K562 (cell line): ENCODE measurements around the gene SYMPK. TPM values are rescaled to one million over a fixed set of nuclear protein-coding genes. Genes with fewer than 3 reads are reported as not detected.

Experiments used
- CBX1 ChIP-seq: sonication (generic); IDR thresholded peaks from 2 replicates; pipeline ENCODE4 v1.6.1; 2016; ENCODE audit warnings: antibody characterized with exemption, low read depth, mild to moderate bottlenecking
- CEBPG ChIP-seq, 3 experiments: fragments of 200-800 bp in 1 of 3; sonication (Bioruptor generic) in 1 of 3; sonication (generic) in 1 of 3; formaldehyde crosslinking in 1 of 3; IDR thresholded peaks in 2 of 3; conservative IDR thresholded peaks in 1 of 3; 2 replicates each; pipeline versions ENCODE4 v1.6.1 to v1.8.0; 2016 to 2022; ENCODE audit warnings: missing compliant biosample characterization in 2 of 3, missing genetic modification characterization in 2 of 3, mild to moderate bottlenecking in 1 of 3, missing genetic modification reagents in 1 of 3
- CHCHD3 ChIP-seq: fragments of 250-450 bp; sonication (Bioruptor Pico); IDR thresholded peaks from 2 replicates; pipeline ENCODE4 v2.1.2; 2022; ENCODE audit warnings: mild to moderate bottlenecking
- KLF13 ChIP-seq: fragments of 450-650 bp; IDR thresholded peaks from 2 replicates; pipeline ENCODE4 v1.6.1; 2016; ENCODE audit warnings: missing genetic modification characterization, low read depth, mild to moderate bottlenecking, missing compliant biosample characterization, moderate library complexity, borderline replicate concordance
- MTF1 ChIP-seq: fragments of 250-450 bp; sonication (Bioruptor Pico); IDR thresholded peaks from 2 replicates; pipeline ENCODE4 v1.9.0; 2021; ENCODE audit warnings: moderate library complexity, mild to moderate bottlenecking, inconsistent platforms, borderline replicate concordance
- PRPF4 ChIP-seq: fragments of 200-400 bp; formaldehyde crosslinking; IDR thresholded peaks from one replicate; pipeline ENCODE4 v1.6.1; 2017; ENCODE audit warnings: low read length, low read depth, mild to moderate bottlenecking; ENCODE audit not compliant: insufficient read depth, poor library complexity, severe bottlenecking
- RB1 ChIP-seq: fragments of 450-650 bp; IDR thresholded peaks from 2 replicates; pipeline ENCODE4 v1.6.1; 2017; ENCODE audit warnings: low read depth, mild to moderate bottlenecking
- RFX5 ChIP-seq: IDR thresholded peaks from 2 replicates; pipeline ENCODE4 v1.6.1; 2011; ENCODE audit warnings: low read depth, mild to moderate bottlenecking, improper control_type of control experiment, low read length
- TCF3 ChIP-seq: sonication (generic); formaldehyde crosslinking; IDR thresholded peaks from 2 replicates; pipeline ENCODE4 v1.4.0; 2020; ENCODE audit warnings: mild to moderate bottlenecking, missing genetic modification reagents
- YBX1 ChIP-seq: fragments of 450-650 bp; IDR thresholded peaks from 2 replicates; pipeline ENCODE4 v1.7.1; 2016; ENCODE audit warnings: mild to moderate bottlenecking
- ZFP1 ChIP-seq: fragments of 450-650 bp; formaldehyde crosslinking; IDR thresholded peaks from 2 replicates; pipeline ENCODE4 v1.4.0; 2020; ENCODE audit warnings: mild to moderate bottlenecking, mixed read lengths
- ZNF146 ChIP-seq: IDR thresholded peaks from one replicate; pipeline ENCODE4 v1.6.1; 2018; ENCODE audit warnings: missing compliant biosample characterization; ENCODE audit not compliant: unreplicated experiment
- ZNF3 ChIP-seq: fragments of 250-450 bp; sonication (Bioruptor Pico); IDR thresholded peaks from 2 replicates; pipeline ENCODE4 v1.5.0; 2021; ENCODE audit warnings: mild to moderate bottlenecking, moderate library complexity
- ZNF384 ChIP-seq: IDR thresholded peaks from 2 replicates; pipeline ENCODE4 v1.6.1; 2012; ENCODE audit warnings: low read depth, low read length, improper control_type of control experiment
- polyA plus RNA-seq, 8 experiments: library from polyadenylated mRNA; depleted of rRNA in 4 of 8; stranded (reverse) in 5 of 8; unstranded in 3 of 8; fragments of >200 nt; fragmentation: Nextera tagmentation in 2 of 8; fragmentation: Illumina TruSeq in 1 of 8; extraction: Ambion mirVana in 2 of 8; extraction: Trizol in 1 of 8; gene quantifications; 2 replicates each; pipeline versions ENCODE4 v1.2.1 to v1.2.3, GENCODE V29; 2011 to 2014; ENCODE audit warnings: inconsistent platforms in 1 of 8, missing spikeins in 1 of 8
- total RNA-seq, 7 experiments: library from RNA; depleted of rRNA in 6 of 7; stranded (reverse); fragments of >200 nt in 6 of 7; fragmentation: Illumina TruSeq in 2 of 7; extraction: Trizol in 2 of 7; gene quantifications; 2 replicates each; pipeline versions ENCODE4 v1.2.1 to v1.2.3, GENCODE V29; 2011 to 2021; ENCODE audit warnings: low replicate concordance in 1 of 7
- TF ChIP-seq, protein P1 (sequence below): fragments of 250-450 bp; sonication (Bioruptor Pico); IDR thresholded peaks from 2 replicates; pipeline ENCODE4 v1.5.0; 2021; ENCODE audit warnings: mild to moderate bottlenecking, moderate library complexity
- TF ChIP-seq, protein P2 (sequence below): fragments of 450-650 bp; formaldehyde crosslinking; IDR thresholded peaks from 2 replicates; pipeline ENCODE4 v1.4.0; 2022; ENCODE audit warnings: mild to moderate bottlenecking, moderate library complexity
- TF ChIP-seq, protein P3 (sequence below): IDR thresholded peaks from 3 replicates; pipeline ENCODE4 v1.6.1; 2011; ENCODE audit warnings: borderline replicate concordance, mild to moderate bottlenecking; ENCODE audit not compliant: insufficient read length, insufficient read depth
- TF ChIP-seq, protein P4 (sequence below), 2 experiments: IDR thresholded peaks; 2 replicates each; pipeline ENCODE4 v1.6.1; 2011; ENCODE audit warnings: borderline replicate concordance in 1 of 2, control low read depth in 1 of 2, low read depth in 1 of 2, low read length in 1 of 2, mild to moderate bottlenecking in 1 of 2, mixed read lengths in 1 of 2, moderate library complexity in 1 of 2; ENCODE audit not compliant: insufficient read depth in 1 of 2, insufficient read length in 1 of 2, poor library complexity in 1 of 2, severe bottlenecking in 1 of 2; ENCODE audit errors: extremely low read depth in 1 of 2
- TF ChIP-seq, protein P5 (sequence below): sonication (generic); IDR thresholded peaks from 2 replicates; pipeline ENCODE4 v1.6.1; 2016

The SYMPK gene
- total and polyA plus RNA-seq, 9 of the 15 experiments (the other 6 are each of a cell fraction or from before 2014, with no cell fraction given) = 0.73 to 95.5 (median 58.4) TPM

DNA sequence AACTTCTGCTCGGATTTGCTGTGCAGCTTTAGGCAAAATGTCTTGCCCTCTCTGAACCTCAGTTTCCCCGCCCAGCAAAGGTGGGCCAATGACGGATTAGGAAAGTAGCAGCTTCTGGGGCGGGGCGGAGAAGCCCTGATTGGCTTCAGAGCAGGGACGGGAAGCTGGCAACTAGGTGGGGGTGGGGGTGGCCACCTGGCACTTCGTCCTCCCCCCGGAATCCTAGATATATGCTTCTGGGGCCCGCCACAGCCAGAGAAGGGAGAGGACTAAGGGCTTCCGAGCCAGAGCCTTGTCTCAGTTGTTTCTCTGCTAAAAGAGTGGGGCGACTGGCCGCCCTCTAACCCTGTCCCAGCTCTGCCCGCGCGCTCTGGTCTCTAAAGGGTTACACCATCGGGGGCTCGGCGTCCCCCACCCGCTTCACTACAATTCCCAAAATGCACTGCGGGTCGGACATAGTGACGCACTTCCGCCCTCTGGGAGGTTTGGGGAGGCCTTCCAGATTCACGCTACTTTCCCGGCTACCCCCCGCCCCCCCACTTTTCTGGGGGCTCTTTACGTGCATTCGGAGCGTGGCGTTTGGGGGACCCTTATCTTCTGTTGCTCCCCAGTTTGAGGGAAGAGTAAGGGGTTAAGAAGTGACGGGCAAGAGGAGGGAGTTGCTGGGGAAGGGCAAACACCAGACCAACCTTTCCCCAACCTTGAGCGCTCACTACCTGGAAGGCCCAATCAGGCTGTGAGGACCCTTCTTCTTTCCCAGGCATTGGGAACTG lies 23.7 kb upstream of the SYMPK start (continued):
- TF ChIP-seq, protein P1, sequence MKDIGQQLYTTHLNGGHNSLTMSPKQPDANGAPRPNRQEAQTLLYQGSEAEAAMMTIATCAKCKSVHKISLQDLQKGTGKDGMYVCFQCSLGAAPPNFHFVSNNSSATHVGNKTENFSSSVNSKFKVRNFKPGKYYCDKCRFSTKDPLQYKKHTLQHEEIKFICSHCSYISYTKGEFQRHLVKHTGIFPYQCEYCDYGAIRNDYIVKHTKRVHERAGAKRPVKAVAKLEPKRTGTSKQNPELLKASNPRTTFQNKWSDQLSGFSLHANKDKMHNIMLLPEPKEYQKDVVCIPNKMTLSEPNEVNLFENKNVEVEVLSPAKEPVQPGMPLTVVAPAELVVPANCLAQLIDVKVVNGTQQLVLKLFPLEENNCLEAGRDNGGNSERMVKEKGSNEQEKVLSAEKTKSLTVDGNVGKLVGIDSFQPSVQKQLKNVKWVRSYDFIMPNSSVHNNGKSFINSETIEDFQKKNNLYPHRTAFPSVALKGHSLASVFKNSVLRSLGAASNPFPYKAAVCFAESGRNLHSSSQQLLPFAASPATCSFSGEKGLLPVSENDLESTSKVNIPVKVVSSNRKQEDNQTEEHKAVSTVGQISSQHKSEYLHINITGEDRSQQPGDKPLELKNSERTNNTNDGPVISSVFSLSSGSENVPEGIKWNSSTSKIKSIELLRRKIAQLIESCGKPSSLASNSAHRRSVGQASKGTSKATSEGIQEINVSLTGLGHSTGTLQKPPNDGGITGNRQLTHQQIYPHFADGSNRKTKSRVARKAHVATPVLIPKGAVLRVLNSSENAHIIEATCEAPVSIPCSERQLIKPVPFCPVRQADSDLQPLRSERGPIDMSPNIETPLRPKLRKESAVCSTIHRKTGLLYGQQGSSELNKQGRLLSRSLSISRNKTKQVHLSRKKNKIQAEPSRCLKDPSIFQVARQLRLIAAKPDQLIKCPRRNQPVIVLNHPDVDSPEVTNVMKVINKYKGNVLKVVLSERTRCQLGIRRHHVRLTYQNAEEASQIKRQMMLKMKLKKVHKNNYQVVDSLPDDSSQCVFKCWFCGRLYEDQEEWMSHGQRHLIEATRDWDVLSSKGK = no peak
- TF ChIP-seq, protein P2, sequence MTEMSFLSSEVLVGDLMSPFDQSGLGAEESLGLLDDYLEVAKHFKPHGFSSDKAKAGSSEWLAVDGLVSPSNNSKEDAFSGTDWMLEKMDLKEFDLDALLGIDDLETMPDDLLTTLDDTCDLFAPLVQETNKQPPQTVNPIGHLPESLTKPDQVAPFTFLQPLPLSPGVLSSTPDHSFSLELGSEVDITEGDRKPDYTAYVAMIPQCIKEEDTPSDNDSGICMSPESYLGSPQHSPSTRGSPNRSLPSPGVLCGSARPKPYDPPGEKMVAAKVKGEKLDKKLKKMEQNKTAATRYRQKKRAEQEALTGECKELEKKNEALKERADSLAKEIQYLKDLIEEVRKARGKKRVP (CRISPR knock-in tag) = no peak
- TF ChIP-seq, protein P3, sequence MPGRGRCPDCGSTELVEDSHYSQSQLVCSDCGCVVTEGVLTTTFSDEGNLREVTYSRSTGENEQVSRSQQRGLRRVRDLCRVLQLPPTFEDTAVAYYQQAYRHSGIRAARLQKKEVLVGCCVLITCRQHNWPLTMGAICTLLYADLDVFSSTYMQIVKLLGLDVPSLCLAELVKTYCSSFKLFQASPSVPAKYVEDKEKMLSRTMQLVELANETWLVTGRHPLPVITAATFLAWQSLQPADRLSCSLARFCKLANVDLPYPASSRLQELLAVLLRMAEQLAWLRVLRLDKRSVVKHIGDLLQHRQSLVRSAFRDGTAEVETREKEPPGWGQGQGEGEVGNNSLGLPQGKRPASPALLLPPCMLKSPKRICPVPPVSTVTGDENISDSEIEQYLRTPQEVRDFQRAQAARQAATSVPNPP = no peak
- TF ChIP-seq TCF3 (CRISPR knock-in tag) (no peak), ZNF146 (CRISPR knock-in tag) (no peak), CHCHD3 (CRISPR knock-in tag) (no peak), CEBPG (CRISPR knock-in tag; IDR thresholded peaks at IDR 0.05) (no peak), CEBPG (tag; conservative IDR thresholded peaks at IDR 0.05 in 1 of 2, IDR thresholded peaks at IDR 0.05 in 1 of 2) (no peak), PRPF4 (no peak), ZNF3 (CRISPR knock-in tag) (no peak), YBX1 (no peak), MTF1 (CRISPR knock-in tag) (no peak), ZFP1 (CRISPR knock-in tag) (no peak), KLF13 (peak; percentile 33; the same call in 1 of the 2 replicates), ZNF384 (peak; percentile 10; the same call in 1 of the 2 replicates), RB1 (peak; percentile 60; the same call in 1 of the 2 replicates), CBX1 (peak; percentile 80), RFX5 (no peak)
- TF ChIP-seq, protein P4, sequence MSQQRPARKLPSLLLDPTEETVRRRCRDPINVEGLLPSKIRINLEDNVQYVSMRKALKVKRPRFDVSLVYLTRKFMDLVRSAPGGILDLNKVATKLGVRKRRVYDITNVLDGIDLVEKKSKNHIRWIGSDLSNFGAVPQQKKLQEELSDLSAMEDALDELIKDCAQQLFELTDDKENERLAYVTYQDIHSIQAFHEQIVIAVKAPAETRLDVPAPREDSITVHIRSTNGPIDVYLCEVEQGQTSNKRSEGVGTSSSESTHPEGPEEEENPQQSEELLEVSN (IDR thresholded peaks at IDR 0.05; ENCODE audit: borderline replicate concordance in 1 of 2, extremely low read depth in 1 of 2, insufficient read depth in 1 of 2, insufficient read length in 1 of 2, low read depth in 1 of 2, low read length in 1 of 2, poor library complexity in 1 of 2, severe bottlenecking in 1 of 2) = peak in 1 of 2 experiments; percentile 18
- TF ChIP-seq, protein P5, sequence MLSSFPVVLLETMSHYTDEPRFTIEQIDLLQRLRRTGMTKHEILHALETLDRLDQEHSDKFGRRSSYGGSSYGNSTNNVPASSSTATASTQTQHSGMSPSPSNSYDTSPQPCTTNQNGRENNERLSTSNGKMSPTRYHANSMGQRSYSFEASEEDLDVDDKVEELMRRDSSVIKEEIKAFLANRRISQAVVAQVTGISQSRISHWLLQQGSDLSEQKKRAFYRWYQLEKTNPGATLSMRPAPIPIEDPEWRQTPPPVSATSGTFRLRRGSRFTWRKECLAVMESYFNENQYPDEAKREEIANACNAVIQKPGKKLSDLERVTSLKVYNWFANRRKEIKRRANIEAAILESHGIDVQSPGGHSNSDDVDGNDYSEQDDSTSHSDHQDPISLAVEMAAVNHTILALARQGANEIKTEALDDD = no peak
